Natural killer cell (primary cell): ENCODE results near the gene PCBP3. TPM values are rescaled to one million over a fixed set of nuclear protein-coding genes. Genes with fewer than 3 reads are reported as not detected.

Experiments used
- ATAC-seq, 3 donors: fragments of 150-1000 bp in 2 of 3; fragments of 200-7000 bp in 1 of 3; cut with Tn5 transposase; 1 replicate in 1 of 3; 2 replicates in 2 of 3; pipeline ENCODE4 v1.10.0; 2021; ENCODE audit warnings: mild to moderate bottlenecking in 2 of 3, moderate library complexity in 2 of 3
- DNase-seq, 2 donors: peaks; one replicate each; pipeline versions ENCODE4 v3.0.0 to v3.0.0-alpha.2; 2013 to 2021; ENCODE audit warnings: mixed read lengths in 1 of 2
- H3K27ac ChIP-seq: one replicate; pipeline ENCODE4 v1.5.1; 2013; ENCODE audit warnings: mild to moderate bottlenecking, low read length
- H3K27me3 ChIP-seq: one replicate; pipeline ENCODE4 v1.6.1; 2013; ENCODE audit warnings: low read length; ENCODE audit not compliant: control insufficient read depth, insufficient read depth
- H3K36me3 ChIP-seq: one replicate; pipeline ENCODE4 v1.6.1; 2013; ENCODE audit warnings: low read length; ENCODE audit not compliant: control insufficient read depth, insufficient read depth
- H3K4me1 ChIP-seq: one replicate; pipeline ENCODE4 v1.6.1; 2013; ENCODE audit warnings: low read length; ENCODE audit not compliant: control insufficient read depth, insufficient read depth
- H3K4me3 ChIP-seq: one replicate; pipeline ENCODE4 v1.5.1; 2013; ENCODE audit warnings: low read length
- H3K9me3 ChIP-seq: one replicate; pipeline ENCODE4 v1.6.1; 2013; ENCODE audit warnings: low read length; ENCODE audit not compliant: control insufficient read depth, insufficient read depth
- H3K27ac Mint-ChIP-seq, 2 donors: one replicate each; pipeline ENCODE4 v1.8.0; 2022; ENCODE audit warnings: mild to moderate bottlenecking in 2 of 2, mixed read lengths in 2 of 2, moderate library complexity in 1 of 2
- H3K27me3 Mint-ChIP-seq, 2 donors: one replicate each; pipeline ENCODE4 v1.8.0; 2022; ENCODE audit warnings: low read depth in 2 of 2, mixed read lengths in 2 of 2
- H3K36me3 Mint-ChIP-seq: one replicate; pipeline ENCODE4 v1.8.0; 2022; ENCODE audit warnings: mixed read lengths
- H3K4me1 Mint-ChIP-seq, 2 donors: one replicate each; pipeline ENCODE4 v1.8.0; 2022; ENCODE audit warnings: mixed read lengths in 2 of 2
- H3K4me3 Mint-ChIP-seq: one replicate; pipeline ENCODE4 v1.8.0; 2022; ENCODE audit warnings: mild to moderate bottlenecking, moderate library complexity, mixed read lengths
- H3K9me3 Mint-ChIP-seq, 2 donors: one replicate each; pipeline ENCODE4 v1.8.0; 2022; ENCODE audit warnings: mixed read lengths in 2 of 2
- CTCF ChIP-seq: fragments of 200-600 bp; IDR thresholded peaks from one replicate; pipeline ENCODE4 v1.8.0; 2022; ENCODE audit warnings: antibody characterized with exemption
- WGBS: methylation state at CpG from one replicate; pipeline ENCODE4 v1.1.7; 2013; ENCODE audit warnings: missing lambda C conversion rate; ENCODE audit not compliant: insufficient coverage; 5-methylcytosine and 5-hydroxymethylcytosine counted together
- intact Hi-C: fragments of 100-400 bp; cut with micrococcal nuclease; formaldehyde crosslinking; loops from one replicate; pipeline ENCODE4 v1.14.2; 2022
- total RNA-seq, 4 donors: library from RNA; stranded (reverse); fragments of 120-200 nt in 1 of 4; gene quantifications; one replicate each; pipeline versions ENCODE4 v1.2.3 to v1.2.4, GENCODE V29; 2013 to 2022

The PCBP3 gene
- total RNA-seq, 3 donors from 2014 or later (not counting 1 experiment from before 2014, with no cell fraction given), result 0.50 to 3.0 (median 0.52) TPM

- no peaks in the 10 kb centered on the region for H3K36me3 ChIP-seq
- intact Hi-C loops, result no loop called here
- WGBS, result 69% methylated on average over 13 of the region's 13 CpGs
- DNase-seq (peak in 1 of 2 donors; percentile 62), ATAC-seq (no peak)
- no peak overlapping the region for H3K27ac ChIP-seq
- H3K27ac Mint-ChIP-seq, result no peak overlapping the region
- H3K4me3 Mint-ChIP-seq, result no peak overlapping the region
- H3K4me1 ChIP-seq, result no peaks in the 10 kb centered on the region
- no peaks in the 10 kb centered on the region for H3K9me3 ChIP-seq
- H3K36me3 Mint-ChIP-seq, result no peaks in the 10 kb centered on the region
- H3K4me1 Mint-ChIP-seq, result no peaks in the 10 kb centered on the region
- H3K27me3 ChIP-seq, result no peaks in the 10 kb centered on the region
- H3K9me3 Mint-ChIP-seq, result no peaks in the 10 kb centered on the region
- TF ChIP-seq CTCF, result no peak
- peaks cover 2% of the 10 kb centered on the region in 2 donors for H3K27me3 Mint-ChIP-seq
- H3K4me3 ChIP-seq, result no peak overlapping the region
These were observed 123.8 kb downstream of the PCBP3 start for GRCh38 chr21:45767071-45768006.

GRCh38 chr21:45768011-45768739, 124.7 kb downstream of the PCBP3 start:
- H3K36me3 Mint-ChIP-seq, result no peaks in the 10 kb centered on the region
- Histone ChIP-seq H3K9me3 (no peaks in the 10 kb centered on the region), H3K27me3 (no peaks in the 10 kb centered on the region), H3K27ac (no peak overlapping the region), H3K4me3 (no peak overlapping the region), H3K36me3 (no peaks in the 10 kb centered on the region), H3K4me1 (no peaks in the 10 kb centered on the region)
- intact Hi-C loops, result no loop called here
- 68% methylated on average over 11 of the region's 11 CpGs for WGBS
- H3K9me3 Mint-ChIP-seq, result no peaks in the 10 kb centered on the region
- no peak for ATAC-seq
- peaks cover 2 to 10% of the 10 kb centered on the region in 2 donors for H3K27me3 Mint-ChIP-seq
- TF ChIP-seq CTCF, result no peak
- peak in 1 of 2 donors; percentile 11 for DNase-seq
- no peak overlapping the region for H3K4me3 Mint-ChIP-seq
- no peak overlapping the region for H3K27ac Mint-ChIP-seq
- H3K4me1 Mint-ChIP-seq, result no peaks in the 10 kb centered on the region

- Histone ChIP-seq H3K4me3 (no peak overlapping the region), H3K27me3 (no peaks in the 10 kb centered on the region), H3K36me3 (no peaks in the 10 kb centered on the region), H3K27ac (no peak overlapping the region), H3K9me3 (no peaks in the 10 kb centered on the region), H3K4me1 (no peaks in the 10 kb centered on the region)
- no peaks in the 10 kb centered on the region for H3K36me3 Mint-ChIP-seq
- peaks cover 2 to 15% of the 10 kb centered on the region in 2 donors for H3K27me3 Mint-ChIP-seq
- DNase-seq, result peak in 1 of 2 donors; percentile 32
- TF ChIP-seq CTCF, result no peak
- intact Hi-C loops, result no loop called here
- H3K4me3 Mint-ChIP-seq, result no peak overlapping the region
- H3K4me1 Mint-ChIP-seq, result no peaks in the 10 kb centered on the region
- 92% methylated on average over 11 of the region's 11 CpGs for WGBS
- no peak overlapping the region for H3K27ac Mint-ChIP-seq
- H3K9me3 Mint-ChIP-seq, result no peaks in the 10 kb centered on the region
- ATAC-seq, result no peak
These were observed 125.2 kb downstream of the PCBP3 start for GRCh38 chr21:45768740-45769048.
